Gastrocnemius medialis (tissue), 4 donors: ENCODE results near the gene MTR. TPM values are rescaled to one million over a fixed set of nuclear protein-coding genes. Genes with fewer than 3 reads are reported as not detected.

ENCODE experiments used
- ATAC-seq, 2 donors: fragments of 150-250 bp; one replicate each; pipeline ENCODE4 v1.9.1; 2016
- DNase-seq, 2 donors: peaks; one replicate each; pipeline ENCODE4 v3.0.0-alpha.2; 2019
- H3K27ac ChIP-seq, 4 donors: fragments of 200-600 bp; sonication (generic); 1 replicate in 1 of 4; 2 replicates in 3 of 4; pipeline ENCODE4 v1.5.1; 2016 to 2018; ENCODE audit warnings: mild to moderate bottlenecking in 2 of 4, moderate library complexity in 1 of 4
- H3K27me3 ChIP-seq, 3 donors: fragments of 200-600 bp; sonication (generic) in 2 of 3; 1 replicate in 1 of 3; 2 replicates in 2 of 3; pipeline versions ENCODE4 v1.5.1 to v1.6.0; 2016 to 2019; ENCODE audit warnings: mild to moderate bottlenecking in 1 of 3, moderate library complexity in 1 of 3
- H3K36me3 ChIP-seq, 2 donors: fragments of 200-600 bp; sonication (generic) in 1 of 2; one replicate each; pipeline ENCODE4 v1.5.1; 2017 to 2018
- H3K4me1 ChIP-seq, 2 donors: fragments of 200-600 bp; sonication (generic) in 1 of 2; one replicate each; pipeline ENCODE4 v1.5.1; 2016 to 2017; ENCODE audit warnings: mild to moderate bottlenecking in 2 of 2
- H3K4me3 ChIP-seq, 4 donors: fragments of 200-600 bp; sonication (generic) in 3 of 4; 1 replicate in 1 of 4; 2 replicates in 3 of 4; pipeline ENCODE4 v1.5.1; 2016 to 2019; ENCODE audit warnings: mild to moderate bottlenecking in 2 of 4
- H3K9me3 ChIP-seq, 3 donors: fragments of 200-600 bp; sonication (generic) in 2 of 3; 1 replicate in 1 of 3; 2 replicates in 2 of 3; pipeline ENCODE4 v1.5.1; 2016 to 2019
- CTCF ChIP-seq, 5 experiments: fragments of 450-650 bp in 3 of 5; fragments of 200-600 bp in 2 of 5; sonication (generic) in 2 of 5; IDR thresholded peaks in 4 of 5; conservative IDR thresholded peaks in 1 of 5; 1 replicate in 4 of 5; 2 replicates in 1 of 5; pipeline ENCODE4 v1.5.1; 2016 to 2019; ENCODE audit warnings: antibody characterized with exemption in 5 of 5, mild to moderate bottlenecking in 3 of 5, moderate library complexity in 3 of 5
- POLR2A ChIP-seq, 2 donors: fragments of 450-650 bp; IDR thresholded peaks; one replicate each; pipeline ENCODE4 v1.6.1; 2017; ENCODE audit warnings: antibody characterized with exemption in 2 of 2, mild to moderate bottlenecking in 2 of 2, moderate library complexity in 2 of 2
- in situ Hi-C, 4 donors: fragments of 200-750 bp; cut with MboI; loops; one replicate each; pipeline versions ENCODE4 v1.15.0 to v1.8.0; 2017; ENCODE audit warnings: low sequenced_read_pairs in 4 of 4
- intact Hi-C: fragments of 100-400 bp; cut with DNase I; formaldehyde crosslinking; loops from one replicate; pipeline ENCODE4 v1.15.1; 2023; ENCODE audit warnings: low total_unique reads
- total RNA-seq, 4 donors: library from RNA; depleted of rRNA; stranded (reverse); fragments of >200 nt; gene quantifications; one replicate each; pipeline versions ENCODE4 v1.1.0 to v1.2.3, GENCODE V29; 2016

Gene MTR
- total RNA-seq, 4 donors from 2014 or later: 23.0 to 46.3 (median 29.1) TPM

GRCh38 chr1:236953151-236953700, 158.1 kb downstream of the MTR start:
- intact Hi-C loops (no loop called here), in situ Hi-C loops (no loop called here)
- no peaks in the 10 kb centered on the region for H3K9me3 ChIP-seq
- no peak overlapping the region for H3K27ac ChIP-seq
- DNase-seq (no peak), ATAC-seq (no peak)
- no peaks in the 10 kb centered on the region for H3K27me3 ChIP-seq
- no peaks in the 10 kb centered on the region for H3K4me1 ChIP-seq
- TF ChIP-seq POLR2A (IDR thresholded peaks at IDR 0.05) (no peak), CTCF (IDR thresholded peaks at IDR 0.05 in 4 of 5, conservative IDR thresholded peaks at IDR 0.05 in 1 of 5) (no peak)
- H3K4me3 ChIP-seq: no peak overlapping the region
- H3K36me3 ChIP-seq: no peaks in the 10 kb centered on the region

Other genes starting within 250 kb of the MTR start
- 10 to 100 TPM; 11.6 to 17.5 (median 15.8) TPM for gene HEATR1, start 190.8 kb upstream of the MTR start, total RNA-seq
- 1,000 to 10,000 TPM in 3 of 4 donors, 100 to 1,000 TPM in 1; 503 to 1,706 (median 1,214) TPM for gene ACTN2, start 108.8 kb upstream of the MTR start, total RNA-seq
- not detected for gene MT1HL1, start 209.1 kb downstream of the MTR start, total RNA-seq
- gene RYR2, start 246.9 kb downstream of the MTR start, total RNA-seq: under 1 TPM; 0.04 to 0.16 (median 0.07) TPM